OCI-LY1 (cell line): ENCODE data around the gene LIN28A.
A peak's percentile ranks its signal among the peaks of the same experiment; 100 is the strongest.

Source experiments
- H2AFZ ChIP-seq: fragments of 200-600 bp; sonication (generic), shearing (Covaris generic); 2 replicates; pipeline ENCODE4 v1.6.0; 2014; ENCODE audit warnings: antibody characterized with exemption, mild to moderate bottlenecking, low read length
- H3F3A ChIP-seq: fragments of 200-600 bp; sonication (generic), shearing (Covaris generic); 2 replicates; pipeline ENCODE4 v1.6.0; 2014; ENCODE audit warnings: mild to moderate bottlenecking, antibody characterized with exemption, low read length, moderate library complexity; ENCODE audit not compliant: insufficient read depth
- H3K27ac ChIP-seq: fragments of 200-600 bp; sonication (generic); 2 replicates; pipeline ENCODE4 v1.5.1; 2014; ENCODE audit warnings: low read length, mixed run types, mild to moderate bottlenecking, low read depth; ENCODE audit not compliant: poor library complexity, severe bottlenecking
- H3K27me3 ChIP-seq: fragments of 200-600 bp; sonication (generic); 2 replicates; pipeline ENCODE4 v1.6.0; 2014; ENCODE audit warnings: antibody characterized with exemption, mild to moderate bottlenecking, low read length, moderate library complexity; ENCODE audit not compliant: insufficient read depth
- H3K36me3 ChIP-seq: fragments of 200-600 bp; sonication (generic); 2 replicates; pipeline ENCODE4 v1.6.1; 2014; ENCODE audit warnings: mild to moderate bottlenecking, antibody characterized with exemption, low read length, moderate library complexity, mixed read lengths; ENCODE audit not compliant: insufficient read depth
- H3K4me1 ChIP-seq: fragments of 200-600 bp; sonication (generic); 2 replicates; pipeline ENCODE4 v1.5.1; 2014; ENCODE audit warnings: mild to moderate bottlenecking, low read length, moderate library complexity; ENCODE audit not compliant: insufficient read depth, severe bottlenecking
- H3K4me2 ChIP-seq: fragments of 200-600 bp; sonication (generic), shearing (Covaris generic); 2 replicates; pipeline ENCODE4 v1.6.1; 2014; ENCODE audit warnings: low read length
- H3K4me3 ChIP-seq: fragments of 200-600 bp; sonication (generic); 2 replicates; pipeline ENCODE4 v1.5.1; 2014; ENCODE audit warnings: low read length, low read depth, mild to moderate bottlenecking, mixed read lengths; ENCODE audit not compliant: poor library complexity, severe bottlenecking
- H3K79me2 ChIP-seq: fragments of 200-600 bp; shearing (Covaris generic); 2 replicates; pipeline ENCODE4 v1.6.1; 2016; ENCODE audit warnings: mixed run types, low read length, mixed read lengths; ENCODE audit not compliant: insufficient read depth
- H3K9ac ChIP-seq: fragments of 200-600 bp; sonication (generic), shearing (Covaris generic); 2 replicates; pipeline ENCODE4 v1.6.1; 2014; ENCODE audit warnings: mild to moderate bottlenecking, low read length, mixed read lengths
- H3K9me2 ChIP-seq: fragments of 200-600 bp; sonication (generic), shearing (Covaris generic); 2 replicates; pipeline ENCODE4 v1.6.1; 2014; ENCODE audit warnings: low read depth, mild to moderate bottlenecking, low read length, mixed read lengths
- H3K9me3 ChIP-seq: fragments of 200-600 bp; shearing (Covaris generic); 2 replicates; pipeline ENCODE4 v1.6.1; 2014; ENCODE audit warnings: low read length, mixed read lengths
- H4K20me1 ChIP-seq: fragments of 200-600 bp; sonication (generic), shearing (Covaris generic); 2 replicates; pipeline ENCODE4 v1.6.0; 2016; ENCODE audit warnings: mild to moderate bottlenecking, low read length; ENCODE audit not compliant: insufficient read depth
- CTCF ChIP-seq: fragments of 200-600 bp; sonication (generic), shearing (Covaris generic); IDR thresholded peaks from 2 replicates; pipeline ENCODE4 v1.5.1; 2017; ENCODE audit warnings: mild to moderate bottlenecking, antibody characterized with exemption, low read length, moderate library complexity, mixed read lengths
- EZH2 ChIP-seq: fragments of 200-600 bp; sonication (generic), shearing (Covaris generic); IDR thresholded peaks from 2 replicates; pipeline ENCODE4 v1.8.0; 2017; ENCODE audit warnings: borderline replicate concordance, mixed run types, mild to moderate bottlenecking, antibody characterized with exemption, low read length, moderate library complexity, mixed read lengths

LIN28A gene

DNA sequence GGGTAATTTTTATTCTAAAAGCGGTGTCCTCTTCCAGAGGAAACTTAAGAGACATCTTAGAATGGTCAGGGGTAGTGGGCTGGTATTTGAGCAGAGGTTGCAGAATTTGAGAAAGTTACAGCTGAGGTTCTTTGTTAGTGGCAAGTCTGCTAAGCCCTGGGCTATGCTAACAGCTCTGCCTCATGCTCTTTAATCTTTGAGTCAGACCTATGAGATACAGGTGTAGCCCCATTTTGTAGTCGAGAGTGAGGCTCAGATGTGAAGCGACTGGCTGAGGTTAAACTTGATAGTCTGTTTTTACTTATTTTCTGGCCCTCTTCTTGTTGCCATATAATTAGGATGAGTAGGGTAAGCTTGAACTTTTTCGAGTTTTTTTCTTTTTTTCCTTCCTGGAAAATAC, 66.3 kb downstream of the LIN28A start:
- no peak overlapping the region for H3K9ac ChIP-seq
- H4K20me1 ChIP-seq: no peaks in the 10 kb centered on the region
- no peak overlapping the region for H3K4me2 ChIP-seq
- no peak overlapping the region for H2AFZ ChIP-seq
- H3K79me2 ChIP-seq: peaks cover 7% of the 10 kb centered on the region
- no peak for TF ChIP-seq EZH2
- TF ChIP-seq CTCF: no peak
- H3K4me1 ChIP-seq: peaks cover 22% of the 10 kb centered on the region
- H3K9me2 ChIP-seq: no peaks in the 10 kb centered on the region
- H3K27ac ChIP-seq: peak overlapping the region; percentile 38
- no peak overlapping the region for H3K4me3 ChIP-seq
- no peaks in the 10 kb centered on the region for H3K27me3 ChIP-seq
- H3K9me3 ChIP-seq: no peaks in the 10 kb centered on the region
- peaks cover 61% of the 10 kb centered on the region for H3K36me3 ChIP-seq
- peaks cover 26% of the 10 kb centered on the region for H3F3A ChIP-seq

- no peak overlapping the region for H3K4me2 ChIP-seq
- H3K27me3 ChIP-seq: no peaks in the 10 kb centered on the region
- H2AFZ ChIP-seq: no peak overlapping the region
- H3K4me3 ChIP-seq: no peak overlapping the region
- H3K36me3 ChIP-seq: peaks cover 61% of the 10 kb centered on the region
- H3K9me3 ChIP-seq: no peaks in the 10 kb centered on the region
- TF ChIP-seq CTCF (no peak), EZH2 (no peak)
- peaks cover 26% of the 10 kb centered on the region for H3F3A ChIP-seq
- no peaks in the 10 kb centered on the region for H4K20me1 ChIP-seq
- H3K79me2 ChIP-seq: peaks cover 7% of the 10 kb centered on the region
- H3K27ac ChIP-seq: peak overlapping the region; percentile 38
- no peaks in the 10 kb centered on the region for H3K9me2 ChIP-seq
- peaks cover 22% of the 10 kb centered on the region for H3K4me1 ChIP-seq
- no peak overlapping the region for H3K9ac ChIP-seq
Measured at GRCh38 chr1:26477446-26478152, 67.0 kb downstream of the LIN28A start.

GRCh38 chr1:26478159-26478558, 67.5 kb downstream of the LIN28A start:
- no peaks in the 10 kb centered on the region for H3K9me3 ChIP-seq
- H3K27ac ChIP-seq: no peak overlapping the region
- TF ChIP-seq EZH2: no peak
- no peaks in the 10 kb centered on the region for H4K20me1 ChIP-seq
- no peak overlapping the region for H3K9ac ChIP-seq
- H3K9me2 ChIP-seq: no peaks in the 10 kb centered on the region
- H3K27me3 ChIP-seq: no peaks in the 10 kb centered on the region
- H3K4me3 ChIP-seq: no peak overlapping the region
- peaks cover 26% of the 10 kb centered on the region for H3F3A ChIP-seq
- H3K4me1 ChIP-seq: peaks cover 22% of the 10 kb centered on the region
- H3K36me3 ChIP-seq: peaks cover 59% of the 10 kb centered on the region
- H3K79me2 ChIP-seq: peaks cover 6% of the 10 kb centered on the region
- H2AFZ ChIP-seq: no peak overlapping the region
- no peak overlapping the region for H3K4me2 ChIP-seq

DNA sequence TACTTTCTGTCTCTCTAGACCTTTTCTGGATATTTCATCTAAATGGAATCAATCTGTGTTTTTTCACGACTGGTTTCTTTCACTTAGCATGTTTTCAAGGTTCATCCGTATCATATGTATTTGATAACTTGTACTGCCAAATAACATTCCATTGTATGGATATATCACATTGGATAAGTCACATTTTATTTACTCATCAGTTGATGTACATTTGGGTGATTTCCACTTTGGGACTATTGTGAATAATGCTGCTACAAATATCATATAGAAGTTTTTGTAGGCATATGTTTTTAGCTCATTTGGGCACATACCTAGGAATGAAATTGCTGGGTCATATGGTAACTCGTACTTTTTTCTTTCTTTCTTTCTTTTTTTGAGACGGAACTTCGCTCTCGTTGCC, 68.4 kb downstream of the LIN28A start:
- Histone ChIP-seq H3F3A (peaks cover 26% of the 10 kb centered on the region), H3K36me3 (peaks cover 51% of the 10 kb centered on the region), H3K9ac (no peak overlapping the region), H3K9me2 (no peaks in the 10 kb centered on the region), H3K4me2 (no peak overlapping the region), H3K79me2 (no peaks in the 10 kb centered on the region), H3K9me3 (no peaks in the 10 kb centered on the region), H3K4me1 (peaks cover 15% of the 10 kb centered on the region), H2AFZ (no peak overlapping the region), H3K27me3 (no peaks in the 10 kb centered on the region), H4K20me1 (no peaks in the 10 kb centered on the region), H3K27ac (no peak overlapping the region), H3K4me3 (no peak overlapping the region)
- TF ChIP-seq CTCF: no peak
- TF ChIP-seq EZH2: no peak
